Stimulated activated memory B cell treated with anti-CD40 and anti-IgM and Interleukin-4, amounts not matched to agents 10 μg/mL and 1 μg/mL and 100 μg/mL, for 72 hours (primary cell): ENCODE data around the gene LURAP1L.

Source experiments
- ATAC-seq: fragments of 150-1000 bp; cut with Tn5 transposase; 2 replicates; pipeline ENCODE4 v1.10.0; 2021
- H3K27ac Mint-ChIP-seq: one replicate; pipeline ENCODE4 v1.8.0; 2022; ENCODE audit warnings: mild to moderate bottlenecking, mixed read lengths
- H3K27me3 Mint-ChIP-seq: one replicate; pipeline ENCODE4 v1.8.0; 2022; ENCODE audit warnings: mixed read lengths
- H3K36me3 Mint-ChIP-seq: one replicate; pipeline ENCODE4 v1.8.0; 2022; ENCODE audit warnings: mixed read lengths
- H3K4me1 Mint-ChIP-seq: one replicate; pipeline ENCODE4 v1.8.0; 2022; ENCODE audit warnings: mixed read lengths
- H3K4me3 Mint-ChIP-seq: one replicate; pipeline ENCODE4 v1.8.0; 2022; ENCODE audit warnings: mild to moderate bottlenecking, moderate library complexity, mixed read lengths
- H3K9me3 Mint-ChIP-seq: one replicate; pipeline ENCODE4 v1.8.0; 2022; ENCODE audit warnings: mixed read lengths

Gene LURAP1L

GRCh38 chr9:12765088-12765798, 9.6 kb upstream of the LURAP1L start:
- Mint-ChIP-seq H3K4me1 (no peaks in the 10 kb centered on the region), H3K4me3 (no peak overlapping the region), H3K9me3 (peaks cover 6% of the 10 kb centered on the region), H3K27me3 (no peaks in the 10 kb centered on the region), H3K27ac (no peak overlapping the region), H3K36me3 (no peaks in the 10 kb centered on the region)
- ATAC-seq = no peak

- H3K4me1 Mint-ChIP-seq = no peaks in the 10 kb centered on the region
- no peak for ATAC-seq
- no peak overlapping the region for H3K4me3 Mint-ChIP-seq
- no peaks in the 10 kb centered on the region for H3K36me3 Mint-ChIP-seq
- H3K9me3 Mint-ChIP-seq = peaks cover 6% of the 10 kb centered on the region
- H3K27ac Mint-ChIP-seq = no peak overlapping the region
- H3K27me3 Mint-ChIP-seq = no peaks in the 10 kb centered on the region
Measured at GRCh38 chr9:12766357-12766756, 8.5 kb upstream of the LURAP1L start.

GRCh38 chr9:12770261-12770660, 4.6 kb upstream of the LURAP1L start:
- Mint-ChIP-seq H3K27me3 (peaks cover 6% of the 10 kb centered on the region), H3K9me3 (no peaks in the 10 kb centered on the region), H3K36me3 (no peaks in the 10 kb centered on the region), H3K4me1 (peaks cover 3% of the 10 kb centered on the region), H3K27ac (no peak overlapping the region), H3K4me3 (no peak overlapping the region)
- ATAC-seq = no peak

GRCh38 chr9:12771891-12772290, 2.9 kb upstream of the LURAP1L start:
- Mint-ChIP-seq H3K36me3 (no peaks in the 10 kb centered on the region), H3K9me3 (no peaks in the 10 kb centered on the region), H3K27ac (no peak overlapping the region), H3K4me3 (no peak overlapping the region), H3K4me1 (peaks cover 16% of the 10 kb centered on the region), H3K27me3 (peaks cover 22% of the 10 kb centered on the region)
- ATAC-seq = no peak

GRCh38 chr9:12773562-12773961, 1.3 kb upstream of the LURAP1L start:
- Mint-ChIP-seq H3K27me3 (peaks cover 25% of the 10 kb centered on the region), H3K4me3 (no peak overlapping the region), H3K27ac (no peak overlapping the region), H3K9me3 (no peaks in the 10 kb centered on the region), H3K4me1 (peaks cover 16% of the 10 kb centered on the region), H3K36me3 (no peaks in the 10 kb centered on the region)
- ATAC-seq = no peak

- no peaks in the 10 kb centered on the region for H3K9me3 Mint-ChIP-seq
Measured at GRCh38 chr9:12775679-12776512, 1.1 kb downstream of the LURAP1L start.

GRCh38 chr9:12776513-12777055, 1.8 kb downstream of the LURAP1L start:
- Mint-ChIP-seq H3K36me3 (no peaks in the 10 kb centered on the region), H3K4me3 (no peak overlapping the region)

More at GRCh38 chr9:12775679-12776512, 1.1 kb downstream of the LURAP1L start:
- peak; percentile 20 for ATAC-seq
- Mint-ChIP-seq H3K4me3 (peak overlapping the region; percentile 39), H3K4me1 (peaks cover 16% of the 10 kb centered on the region), H3K27ac (no peak overlapping the region), H3K36me3 (no peaks in the 10 kb centered on the region), H3K27me3 (peaks cover 25% of the 10 kb centered on the region)

GRCh38 chr9:12777121-12778022, 2.6 kb downstream of the LURAP1L start:
- H3K4me3 Mint-ChIP-seq = no peak overlapping the region
- H3K9me3 Mint-ChIP-seq = peaks cover 3% of the 10 kb centered on the region
- H3K27ac Mint-ChIP-seq = no peak overlapping the region
- ATAC-seq = no peak
- peaks cover 25% of the 10 kb centered on the region for H3K27me3 Mint-ChIP-seq
- no peaks in the 10 kb centered on the region for H3K36me3 Mint-ChIP-seq
- H3K4me1 Mint-ChIP-seq = peaks cover 16% of the 10 kb centered on the region

More at GRCh38 chr9:12776513-12777055, 1.8 kb downstream of the LURAP1L start:
- Mint-ChIP-seq H3K9me3 (peaks cover 3% of the 10 kb centered on the region), H3K27ac (no peak overlapping the region), H3K4me1 (peaks cover 16% of the 10 kb centered on the region), H3K27me3 (peaks cover 25% of the 10 kb centered on the region)
- peak; percentile 16 for ATAC-seq

- Mint-ChIP-seq H3K27me3 (peaks cover 25% of the 10 kb centered on the region), H3K36me3 (no peaks in the 10 kb centered on the region), H3K27ac (no peak overlapping the region), H3K9me3 (peaks cover 3% of the 10 kb centered on the region), H3K4me1 (peaks cover 16% of the 10 kb centered on the region), H3K4me3 (no peak overlapping the region)
- no peak for ATAC-seq
Measured at GRCh38 chr9:12778389-12778788, 3.6 kb downstream of the LURAP1L start.

GRCh38 chr9:12781226-12781733, 6.5 kb downstream of the LURAP1L start:
- Mint-ChIP-seq H3K4me3 (no peak overlapping the region), H3K36me3 (no peaks in the 10 kb centered on the region), H3K27ac (no peak overlapping the region), H3K27me3 (peaks cover 9% of the 10 kb centered on the region), H3K9me3 (peaks cover 3% of the 10 kb centered on the region), H3K4me1 (peaks cover 4% of the 10 kb centered on the region)
- no peak for ATAC-seq

- no peak for ATAC-seq
- no peaks in the 10 kb centered on the region for H3K4me1 Mint-ChIP-seq
- H3K9me3 Mint-ChIP-seq = peaks cover 6% of the 10 kb centered on the region
- no peak overlapping the region for H3K27ac Mint-ChIP-seq
- H3K36me3 Mint-ChIP-seq = no peaks in the 10 kb centered on the region
- H3K4me3 Mint-ChIP-seq = no peak overlapping the region
- no peaks in the 10 kb centered on the region for H3K27me3 Mint-ChIP-seq
Measured at GRCh38 chr9:12783767-12784460, 9.1 kb downstream of the LURAP1L start.

- Mint-ChIP-seq H3K4me3 (no peak overlapping the region), H3K27me3 (no peaks in the 10 kb centered on the region), H3K9me3 (peaks cover 6% of the 10 kb centered on the region), H3K4me1 (no peaks in the 10 kb centered on the region), H3K27ac (no peak overlapping the region), H3K36me3 (no peaks in the 10 kb centered on the region)
- ATAC-seq = no peak
Measured at GRCh38 chr9:12784461-12785259, 9.8 kb downstream of the LURAP1L start.

- no peak overlapping the region for H3K27ac Mint-ChIP-seq
Measured at GRCh38 chr9:12785260-12785770, 10.5 kb downstream of the LURAP1L start.

More at GRCh38 chr9:12785260-12785770, 10.5 kb downstream of the LURAP1L start:
- no peak overlapping the region for H3K4me3 Mint-ChIP-seq
- no peak for ATAC-seq
- no peaks in the 10 kb centered on the region for H3K4me1 Mint-ChIP-seq
- no peaks in the 10 kb centered on the region for H3K27me3 Mint-ChIP-seq
- no peaks in the 10 kb centered on the region for H3K36me3 Mint-ChIP-seq
- peaks cover 6% of the 10 kb centered on the region for H3K9me3 Mint-ChIP-seq
